Chondrocyte (in vitro differentiated cells): ENCODE data around the gene SNRNP70. TPM values are rescaled to one million over a fixed set of nuclear protein-coding genes. Genes with fewer than 3 reads are reported as not detected.
A peak's percentile ranks its signal among the peaks of the same experiment; 100 is the strongest.

ENCODE experiments used
- DNase-seq: peaks from one replicate; pipeline ENCODE4 v3.0.0; 2021; ENCODE audit warnings: mixed read lengths, low spot score
- H3K27ac Mint-ChIP-seq: one replicate; pipeline ENCODE4 v1.8.0; 2021; ENCODE audit warnings: mild to moderate bottlenecking, moderate library complexity, mixed read lengths; ENCODE audit not compliant: unreplicated experiment
- H3K27me3 Mint-ChIP-seq: 2 replicates; pipeline ENCODE4 v1.8.0; 2021; ENCODE audit warnings: low read depth, mixed read lengths
- H3K36me3 Mint-ChIP-seq: 2 replicates; pipeline ENCODE4 v1.8.0; 2021; ENCODE audit warnings: low read depth, mixed read lengths
- H3K4me1 Mint-ChIP-seq: 2 replicates; pipeline ENCODE4 v1.8.0; 2021; ENCODE audit warnings: low read depth, mild to moderate bottlenecking, mixed read lengths
- H3K4me3 Mint-ChIP-seq: one replicate; pipeline ENCODE4 v1.8.0; 2021; ENCODE audit warnings: mild to moderate bottlenecking, moderate library complexity, mixed read lengths; ENCODE audit not compliant: unreplicated experiment
- H3K9me3 Mint-ChIP-seq: 2 replicates; pipeline ENCODE4 v1.8.0; 2021; ENCODE audit warnings: low read depth, mixed read lengths
- total RNA-seq: library from RNA; stranded (reverse); gene quantifications from 3 replicates; pipeline ENCODE4 v1.2.1, GENCODE V29; 2021
- TF ChIP-seq, protein P1 (sequence below): fragments of 200-600 bp; sonication (generic); IDR thresholded peaks from 2 replicates; pipeline ENCODE4 v1.5.0; 2021; ENCODE audit warnings: antibody characterized with exemption, mild to moderate bottlenecking, moderate library complexity

Gene SNRNP70
- total RNA-seq, 1 donor from 2014 or later: 151 TPM

- H3K27me3 Mint-ChIP-seq: no peaks in the 10 kb centered on the region
- H3K9me3 Mint-ChIP-seq: no peaks in the 10 kb centered on the region
- TF ChIP-seq, protein P1, sequence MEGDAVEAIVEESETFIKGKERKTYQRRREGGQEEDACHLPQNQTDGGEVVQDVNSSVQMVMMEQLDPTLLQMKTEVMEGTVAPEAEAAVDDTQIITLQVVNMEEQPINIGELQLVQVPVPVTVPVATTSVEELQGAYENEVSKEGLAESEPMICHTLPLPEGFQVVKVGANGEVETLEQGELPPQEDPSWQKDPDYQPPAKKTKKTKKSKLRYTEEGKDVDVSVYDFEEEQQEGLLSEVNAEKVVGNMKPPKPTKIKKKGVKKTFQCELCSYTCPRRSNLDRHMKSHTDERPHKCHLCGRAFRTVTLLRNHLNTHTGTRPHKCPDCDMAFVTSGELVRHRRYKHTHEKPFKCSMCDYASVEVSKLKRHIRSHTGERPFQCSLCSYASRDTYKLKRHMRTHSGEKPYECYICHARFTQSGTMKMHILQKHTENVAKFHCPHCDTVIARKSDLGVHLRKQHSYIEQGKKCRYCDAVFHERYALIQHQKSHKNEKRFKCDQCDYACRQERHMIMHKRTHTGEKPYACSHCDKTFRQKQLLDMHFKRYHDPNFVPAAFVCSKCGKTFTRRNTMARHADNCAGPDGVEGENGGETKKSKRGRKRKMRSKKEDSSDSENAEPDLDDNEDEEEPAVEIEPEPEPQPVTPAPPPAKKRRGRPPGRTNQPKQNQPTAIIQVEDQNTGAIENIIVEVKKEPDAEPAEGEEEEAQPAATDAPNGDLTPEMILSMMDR: no peak
- DNase-seq: no peak
- H3K36me3 Mint-ChIP-seq: no peaks in the 10 kb centered on the region
- H3K27ac Mint-ChIP-seq: no peak overlapping the region
- H3K4me3 Mint-ChIP-seq: no peak overlapping the region
- peaks cover 21% of the 10 kb centered on the region for H3K4me1 Mint-ChIP-seq
Measured at GRCh38 chr19:49059053-49059452, 26.2 kb upstream of the SNRNP70 start.

DNA sequence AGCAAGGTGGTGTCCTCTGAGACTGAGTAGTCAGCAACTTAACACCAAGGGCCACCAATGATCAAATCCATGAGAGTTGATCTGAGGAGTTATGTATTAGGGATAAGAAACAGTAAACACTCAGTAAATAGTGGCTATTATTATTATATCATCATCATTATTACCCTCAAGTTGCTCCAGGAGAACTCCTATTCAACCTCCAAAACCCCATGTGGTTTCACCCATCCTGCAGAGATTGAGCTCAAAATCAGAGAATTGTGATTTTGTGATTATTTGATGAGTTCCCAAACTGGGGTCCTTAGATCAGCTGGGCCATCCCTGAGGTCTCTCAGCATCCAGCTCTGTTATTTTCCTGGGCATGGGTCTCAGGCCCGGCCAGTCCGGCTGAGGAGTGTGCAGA, 24.3 kb upstream of the SNRNP70 start:
- Mint-ChIP-seq H3K4me3 (no peak overlapping the region), H3K27ac (no peak overlapping the region), H3K36me3 (no peaks in the 10 kb centered on the region), H3K27me3 (peaks cover 2% of the 10 kb centered on the region), H3K9me3 (no peaks in the 10 kb centered on the region), H3K4me1 (peaks cover 31% of the 10 kb centered on the region)
- DNase-seq: no peak
- TF ChIP-seq, protein P1: no peak

GRCh38 chr19:49061445-49061844, 23.8 kb upstream of the SNRNP70 start:
- TF ChIP-seq, protein P1: no peak
- Mint-ChIP-seq H3K4me1 (peaks cover 27% of the 10 kb centered on the region), H3K9me3 (no peaks in the 10 kb centered on the region), H3K4me3 (no peak overlapping the region), H3K36me3 (no peaks in the 10 kb centered on the region), H3K27ac (no peak overlapping the region), H3K27me3 (peaks cover 2% of the 10 kb centered on the region)
- no peak for DNase-seq

- no peaks in the 10 kb centered on the region for H3K9me3 Mint-ChIP-seq
- H3K4me1 Mint-ChIP-seq: peaks cover 12% of the 10 kb centered on the region
- H3K27ac Mint-ChIP-seq: no peak overlapping the region
- TF ChIP-seq, protein P1: no peak
- no peak for DNase-seq
- H3K27me3 Mint-ChIP-seq: peaks cover 2% of the 10 kb centered on the region
- H3K4me3 Mint-ChIP-seq: peak overlapping the region; percentile 40
- no peaks in the 10 kb centered on the region for H3K36me3 Mint-ChIP-seq
Measured at GRCh38 chr19:49064029-49064629, 21.1 kb upstream of the SNRNP70 start.

DNA sequence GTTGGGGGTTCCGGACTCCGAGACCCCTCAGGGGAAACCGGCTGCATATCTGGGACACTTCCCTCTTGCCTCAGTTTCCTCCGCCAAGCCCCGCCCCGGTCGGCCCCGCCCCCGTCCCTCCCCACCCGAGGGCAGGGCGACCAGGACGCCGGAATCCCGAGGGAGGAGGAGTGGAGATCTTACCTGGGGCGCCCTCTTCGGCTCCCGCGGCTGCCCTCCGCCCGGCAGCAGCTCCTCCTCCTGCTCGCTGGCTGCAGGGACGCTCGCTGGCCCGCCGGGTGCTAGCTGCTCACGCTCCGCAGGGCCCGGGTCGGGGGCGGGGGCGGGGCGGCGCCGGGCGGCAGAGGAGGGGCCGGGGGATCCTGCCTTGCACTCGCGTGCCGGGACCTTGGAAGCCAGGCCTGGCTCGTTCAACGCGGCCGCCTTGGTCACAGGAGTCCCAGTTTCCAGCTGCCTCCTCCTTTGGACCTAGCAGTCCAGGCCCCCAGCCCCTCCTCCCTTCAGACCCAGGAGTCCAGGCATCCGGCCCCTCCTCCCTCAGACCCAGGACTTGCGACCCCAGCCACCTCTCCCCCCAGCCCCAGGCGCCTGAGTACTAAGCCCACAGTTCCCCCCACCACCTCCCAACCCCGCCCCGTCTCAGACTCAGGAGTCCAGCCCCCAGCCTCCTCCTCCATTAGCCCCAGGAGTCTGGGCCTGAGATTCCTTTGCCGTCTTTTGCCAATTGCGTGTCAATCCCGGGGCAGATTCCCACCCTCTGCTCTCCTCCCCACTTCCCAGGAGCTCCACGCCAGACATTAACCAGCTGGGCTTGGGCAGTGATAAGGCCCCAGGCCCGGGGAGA, 20.3 kb upstream of the SNRNP70 start, which contains the start of gene NTF4:
Gene NTF4, minus strand, starts transcription at position 51 of the 844 bp plus-strand sequence. CDS start 2,821 bp downstream, outside the sequence.
- no peak for DNase-seq
- Mint-ChIP-seq H3K4me1 (peaks cover 12% of the 10 kb centered on the region), H3K36me3 (no peaks in the 10 kb centered on the region), H3K27me3 (peaks cover 2% of the 10 kb centered on the region), H3K4me3 (peak within 1 kb of the TSS; percentile 40), H3K9me3 (peaks cover 6% of the 10 kb centered on the region), H3K27ac (peak within 1 kb of the TSS; percentile 36)
- TF ChIP-seq, protein P1: no peak
